ENCODE measurements around the gene IFNA16.
"Not testable (repeated sequence)": the region's sequence is repeated elsewhere in the genome, so short reads cannot be mapped to it uniquely, and the experiment has no call there.

The IFNA16 gene

GRCh38 chr9:21194867-21195776 is 22.0 kb downstream of the IFNA16 start:
- DNase-seq = not testable (repeated sequence)

GRCh38 chr9:21187487-21187886 is 29.6 kb downstream of the IFNA16 start, which contains the start of gene IFNA4:
Gene IFNA4 (minus strand): TSS chr9:21187587. CDS start chr9:21187531, 56 bp downstream.
- not testable (repeated sequence) for DNase-seq

- not testable (repeated sequence) for DNase-seq
Measured at GRCh38 chr9:21182810-21183736, 34.0 kb downstream of the IFNA16 start.

DNA sequence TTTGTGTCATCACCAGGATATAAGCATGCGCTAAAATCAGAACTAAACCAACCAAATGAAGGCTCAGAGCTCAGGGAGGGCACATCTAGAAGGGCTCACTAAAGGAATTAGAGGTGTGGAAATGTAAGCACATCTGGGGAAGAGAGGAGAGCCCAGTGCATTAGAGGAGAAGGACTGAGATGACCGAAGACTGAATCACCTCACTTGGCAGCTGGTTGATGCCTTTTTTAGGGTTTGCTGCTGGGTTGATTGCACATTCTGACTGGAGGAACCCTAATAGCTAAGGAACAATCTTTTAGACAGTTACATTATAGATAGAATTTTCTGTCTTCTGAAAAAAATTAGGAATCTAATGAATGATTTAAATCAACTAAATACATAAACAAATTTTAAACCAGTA is 42.4 kb downstream of the IFNA16 start:
- DNase-seq = no peak

DNA sequence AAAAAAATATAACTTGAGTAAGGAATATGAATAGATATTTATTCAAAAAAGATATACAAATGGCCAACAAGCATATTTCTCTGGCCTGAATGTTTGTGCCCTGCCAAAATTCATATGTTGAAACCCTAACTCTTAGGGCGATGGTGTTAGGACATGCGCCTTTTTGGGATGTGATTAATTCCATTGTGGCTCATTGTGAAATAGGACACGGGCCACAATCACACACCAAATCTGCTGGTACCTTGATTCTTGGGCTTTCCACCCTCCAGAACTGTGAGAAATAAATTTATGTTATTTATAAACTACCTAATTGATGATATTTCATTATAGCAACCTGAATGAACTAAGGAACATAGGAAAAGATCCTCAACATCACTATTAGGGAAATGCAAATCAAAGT is 45.0 kb downstream of the IFNA16 start:
- no peak for DNase-seq

GRCh38 chr9:21171351-21171750 is 45.8 kb downstream of the IFNA16 start:
- no peak for DNase-seq

GRCh38 chr9:21166560-21166959 is 50.6 kb downstream of the IFNA16 start, which contains the start of gene IFNA21:
Gene IFNA21 (minus strand): TSS chr9:21166660. CDS start chr9:21166612, 48 bp downstream.
- not testable (repeated sequence) for DNase-seq

All from NCI-H1436 (cell line).